Skeletal muscle cell (primary cell): ENCODE results near the gene STMN1.

Experiments
- DNase-seq: peaks from one replicate; pipeline ENCODE4 v3.0.0-alpha.2; 2010; ENCODE audit warnings: low read depth
- H3K4me3 ChIP-seq: 2 replicates; pipeline ENCODE4 v1.5.1; 2011; ENCODE audit warnings: low read depth, mild to moderate bottlenecking, control low read depth, low read length, moderate library complexity

Gene STMN1

GRCh38 chr1:25922971-25923552 lies 16.8 kb upstream of the STMN1 start:
- peak overlapping the region; percentile 55 for H3K4me3 ChIP-seq
- DNase-seq = no peak

GRCh38 chr1:25922056-25922970 lies 16.1 kb upstream of the STMN1 start:
- DNase-seq = no peak
- H3K4me3 ChIP-seq = peak overlapping the region; percentile 55

GRCh38 chr1:25918615-25919014 lies 12.4 kb upstream of the STMN1 start:
- H3K4me3 ChIP-seq = no peak overlapping the region
- no peak for DNase-seq

GRCh38 chr1:25917996-25918395 lies 11.8 kb upstream of the STMN1 start:
- H3K4me3 ChIP-seq = no peak overlapping the region
- DNase-seq = no peak

GRCh38 chr1:25916460-25916859 lies 10.2 kb upstream of the STMN1 start:
- H3K4me3 ChIP-seq = no peak overlapping the region
- no peak for DNase-seq

- DNase-seq = no peak
- no peak overlapping the region for H3K4me3 ChIP-seq
Measured at GRCh38 chr1:25914074-25914995, 8.1 kb upstream of the STMN1 start.

GRCh38 chr1:25913206-25913605 lies 7.0 kb upstream of the STMN1 start:
- no peak overlapping the region for H3K4me3 ChIP-seq

GRCh38 chr1:25912076-25912831 lies 6.0 kb upstream of the STMN1 start:
- H3K4me3 ChIP-seq = no peak overlapping the region
- DNase-seq = no peak

More at GRCh38 chr1:25913206-25913605, 7.0 kb upstream of the STMN1 start:
- no peak for DNase-seq

- no peak for DNase-seq
- H3K4me3 ChIP-seq = no peak overlapping the region
Measured at GRCh38 chr1:25911162-25911561, 4.9 kb upstream of the STMN1 start.

- H3K4me3 ChIP-seq = no peak overlapping the region
- no peak for DNase-seq
Measured at GRCh38 chr1:25909040-25909439, 2.8 kb upstream of the STMN1 start.

- DNase-seq = no peak
- H3K4me3 ChIP-seq = no peak overlapping the region
Measured at GRCh38 chr1:25908161-25908560, 1.9 kb upstream of the STMN1 start.

- H3K4me3 ChIP-seq = no peak overlapping the region
- no peak for DNase-seq
Measured at GRCh38 chr1:25907601-25908000, 1.4 kb upstream of the STMN1 start.

GRCh38 chr1:25906644-25907300 lies 553 bp upstream of the STMN1 start:
- no peak for DNase-seq
- H3K4me3 ChIP-seq = peak overlapping the region; percentile 68

- H3K4me3 ChIP-seq = peak overlapping the region; percentile 68
- DNase-seq = peak; percentile 48
Measured at GRCh38 chr1:25904943-25905679, 1.1 kb downstream of the STMN1 start.

GRCh38 chr1:25903986-25904385 lies 2.2 kb downstream of the STMN1 start:
- no peak for DNase-seq
- peak overlapping the region; percentile 68 for H3K4me3 ChIP-seq

GRCh38 chr1:25902462-25902861 lies 3.8 kb downstream of the STMN1 start:
- no peak for DNase-seq
- H3K4me3 ChIP-seq = no peak overlapping the region

- H3K4me3 ChIP-seq = no peak overlapping the region
- no peak for DNase-seq
Measured at GRCh38 chr1:25900219-25900618, 6.0 kb downstream of the STMN1 start.

- DNase-seq = no peak
- H3K4me3 ChIP-seq = no peak overlapping the region
Measured at GRCh38 chr1:25899792-25900191, 6.4 kb downstream of the STMN1 start.
